Body of pancreas (tissue), 4 donors: Measurements from ENCODE around the gene AHCYL1. TPM values are rescaled to one million over a fixed set of nuclear protein-coding genes. Genes with fewer than 3 reads are reported as not detected.

Experiments used
- ATAC-seq: fragments of 150-250 bp; one replicate; pipeline ENCODE4 v1.9.1; 2016
- DNase-seq, 4 donors: peaks; one replicate each; pipeline ENCODE4 v3.0.0-alpha.2; 2019
- H3K27ac ChIP-seq, 4 donors: fragments of 200-600 bp; sonication (generic); 1 replicate in 3 of 4; 2 replicates in 1 of 4; pipeline versions ENCODE4 v1.5.1 to v1.6.1; 2016 to 2019; ENCODE audit warnings: mild to moderate bottlenecking in 1 of 4, mixed read lengths in 1 of 4, moderate library complexity in 1 of 4
- H3K27me3 ChIP-seq, 2 donors: fragments of 200-600 bp; sonication (generic); one replicate each; pipeline ENCODE4 v1.6.0; 2016; ENCODE audit warnings: mild to moderate bottlenecking in 1 of 2
- H3K36me3 ChIP-seq, 2 donors: fragments of 200-600 bp; sonication (generic); replicated peaks in 1 of 2; 2 replicates each; pipeline ENCODE4 v1.5.1; 2016; ENCODE audit warnings: low read depth in 2 of 2; ENCODE audit not compliant: insufficient read depth in 1 of 2
- H3K4me1 ChIP-seq: fragments of 200-600 bp; sonication (generic); one replicate; pipeline ENCODE4 v1.6.0; 2016
- H3K4me3 ChIP-seq, 2 donors: fragments of 200-600 bp; sonication (generic); 1 replicate in 1 of 2; 2 replicates in 1 of 2; pipeline ENCODE4 v1.5.1; 2016 to 2019
- H3K9me3 ChIP-seq, 3 donors: fragments of 200-600 bp; sonication (generic); 1 replicate in 2 of 3; 2 replicates in 1 of 3; pipeline ENCODE4 v1.5.1; 2016
- POLR2A ChIP-seq, 3 donors: fragments of 450-650 bp; IDR thresholded peaks; one replicate each; pipeline ENCODE4 v1.6.1; 2016; ENCODE audit warnings: antibody characterized with exemption in 3 of 3, mild to moderate bottlenecking in 2 of 3
- WGBS, 2 donors: methylation state at CpG; one replicate each; pipeline ENCODE4 v1.1.5; 2017; 5-methylcytosine and 5-hydroxymethylcytosine counted together
- intact Hi-C: fragments of 100-400 bp; cut with DNase I; formaldehyde crosslinking; loops from one replicate; pipeline ENCODE4 v1.15.1; 2023
- total RNA-seq, 2 donors: library from RNA; depleted of rRNA; stranded (reverse); fragments of >200 nt; gene quantifications; one replicate each; pipeline ENCODE4 v1.1.0, GENCODE V29; 2016
- TF ChIP-seq, protein P1 (sequence below), 7 experiments: fragments of 450-650 bp in 4 of 7; fragments of 200-600 bp in 3 of 7; sonication (generic) in 3 of 7; IDR thresholded peaks; one replicate each; pipeline ENCODE4 v1.5.1; 2016 to 2019; ENCODE audit warnings: antibody characterized with exemption in 7 of 7

The AHCYL1 gene
- total RNA-seq, 2 donors from 2014 or later = 38.4 to 61.6 TPM

DNA sequence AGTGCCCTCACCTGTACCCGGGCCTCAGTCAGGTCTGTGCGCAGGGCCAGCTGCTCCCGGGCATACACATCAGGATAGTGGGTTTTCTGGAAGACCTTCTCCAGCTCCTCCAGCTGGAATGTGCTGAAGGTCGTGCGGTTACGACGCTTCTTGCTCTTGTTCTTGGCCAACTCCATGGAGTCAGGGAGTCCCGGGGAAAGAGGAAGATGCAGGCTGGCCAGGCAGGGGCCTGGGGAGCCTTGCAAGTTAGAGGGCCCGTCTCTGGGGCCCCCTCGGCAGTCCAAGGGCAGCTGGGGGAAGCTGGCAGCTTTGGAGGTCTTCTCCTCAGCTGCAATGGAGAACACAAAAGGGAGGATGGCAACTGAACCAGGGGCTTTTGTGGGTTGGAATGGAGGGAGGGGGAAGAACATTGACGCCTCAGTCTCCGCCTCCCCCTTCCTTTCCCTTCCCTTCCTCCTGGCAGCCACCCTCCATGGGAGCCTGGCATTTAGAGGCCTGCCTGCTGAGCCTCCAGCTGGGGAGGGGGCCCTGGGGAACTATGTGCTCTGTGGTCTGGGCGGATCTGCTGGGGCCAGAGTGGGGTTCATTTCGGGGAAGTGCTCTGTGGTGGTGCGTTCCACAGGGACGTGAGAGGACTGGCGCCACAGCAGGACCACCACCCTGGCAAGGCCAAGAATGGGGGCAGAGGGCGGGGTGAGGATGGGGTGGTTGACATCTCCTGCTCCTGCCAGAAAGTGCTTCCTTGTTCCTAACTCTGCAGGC is 80.2 kb downstream of the AHCYL1 start:
- Histone ChIP-seq H3K27ac (no peak overlapping the region), H3K4me1 (peaks cover 10% of the 10 kb centered on the region), H3K4me3 (no peak overlapping the region), H3K27me3 (peaks cover 10 to 25% of the 10 kb centered on the region in 2 donors), H3K9me3 (no peaks in the 10 kb centered on the region), H3K36me3 (no peaks in the 10 kb centered on the region)
- no peak for ATAC-seq
- no peak for TF ChIP-seq POLR2A (IDR thresholded peaks at IDR 0.05)
- TF ChIP-seq, protein P1, sequence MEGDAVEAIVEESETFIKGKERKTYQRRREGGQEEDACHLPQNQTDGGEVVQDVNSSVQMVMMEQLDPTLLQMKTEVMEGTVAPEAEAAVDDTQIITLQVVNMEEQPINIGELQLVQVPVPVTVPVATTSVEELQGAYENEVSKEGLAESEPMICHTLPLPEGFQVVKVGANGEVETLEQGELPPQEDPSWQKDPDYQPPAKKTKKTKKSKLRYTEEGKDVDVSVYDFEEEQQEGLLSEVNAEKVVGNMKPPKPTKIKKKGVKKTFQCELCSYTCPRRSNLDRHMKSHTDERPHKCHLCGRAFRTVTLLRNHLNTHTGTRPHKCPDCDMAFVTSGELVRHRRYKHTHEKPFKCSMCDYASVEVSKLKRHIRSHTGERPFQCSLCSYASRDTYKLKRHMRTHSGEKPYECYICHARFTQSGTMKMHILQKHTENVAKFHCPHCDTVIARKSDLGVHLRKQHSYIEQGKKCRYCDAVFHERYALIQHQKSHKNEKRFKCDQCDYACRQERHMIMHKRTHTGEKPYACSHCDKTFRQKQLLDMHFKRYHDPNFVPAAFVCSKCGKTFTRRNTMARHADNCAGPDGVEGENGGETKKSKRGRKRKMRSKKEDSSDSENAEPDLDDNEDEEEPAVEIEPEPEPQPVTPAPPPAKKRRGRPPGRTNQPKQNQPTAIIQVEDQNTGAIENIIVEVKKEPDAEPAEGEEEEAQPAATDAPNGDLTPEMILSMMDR (IDR thresholded peaks at IDR 0.05) = no peak
- 76 to 89% methylated on average over 11 to 18 of the region's 18 CpGs for WGBS, 2 donors
- intact Hi-C loops = no loop called here
- DNase-seq = no peak

DNA sequence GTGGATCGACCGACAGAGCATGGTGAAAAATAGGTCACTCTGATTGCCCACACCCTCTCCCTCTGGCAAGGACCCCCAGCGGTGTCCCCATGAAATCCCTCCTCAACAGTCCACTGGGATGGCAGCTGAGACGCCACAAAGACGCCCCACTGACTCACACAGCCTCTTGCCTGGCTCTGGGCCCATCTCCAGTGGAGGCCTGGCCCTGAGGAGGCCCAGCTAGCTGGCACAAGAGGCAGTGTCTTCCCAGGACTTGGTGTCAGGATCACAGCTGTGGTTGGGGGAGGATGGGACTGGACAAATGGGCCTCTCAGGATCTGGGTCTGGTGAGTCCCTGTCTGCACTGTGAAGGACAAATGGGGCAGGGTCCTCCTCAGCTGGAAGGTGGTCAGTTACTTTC is 81.3 kb downstream of the AHCYL1 start:
- WGBS, 2 donors = 97% methylated on average over 5 of the region's 5 CpGs
- peaks cover 17% of the 10 kb centered on the region for H3K4me1 ChIP-seq
- intact Hi-C loops = no loop called here
- H3K27me3 ChIP-seq = peaks cover 15 to 31% of the 10 kb centered on the region in 2 donors
- no peaks in the 10 kb centered on the region for H3K36me3 ChIP-seq
- ATAC-seq (no peak), DNase-seq (no peak)
- TF ChIP-seq, protein P1 (IDR thresholded peaks at IDR 0.05) = no peak
- TF ChIP-seq POLR2A (IDR thresholded peaks at IDR 0.05) = no peak
- H3K9me3 ChIP-seq = no peaks in the 10 kb centered on the region
- no peak overlapping the region for H3K4me3 ChIP-seq
- H3K27ac ChIP-seq = no peak overlapping the region

DNA sequence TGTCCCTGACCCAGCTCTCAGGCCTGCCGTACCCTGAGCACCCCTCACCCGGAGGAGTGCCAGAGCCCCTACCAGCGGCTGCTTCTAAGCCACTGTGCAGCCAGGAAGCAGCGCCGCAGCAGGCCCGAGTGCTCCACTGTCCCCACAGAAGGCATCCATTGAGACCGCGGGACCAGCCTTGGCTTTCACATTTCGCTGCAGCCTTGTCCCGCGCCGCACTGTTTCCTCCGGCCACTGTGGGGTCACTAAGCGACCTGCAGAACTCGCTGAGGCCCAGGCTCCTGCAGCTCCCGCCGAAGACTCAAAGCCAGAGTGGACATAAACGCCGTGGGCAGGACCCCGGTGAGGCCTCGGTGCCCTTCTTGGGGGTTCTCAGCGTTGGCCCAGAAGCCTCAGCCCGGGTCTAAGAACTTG is 82.9 kb downstream of the AHCYL1 start:
- Histone ChIP-seq H3K9me3 (no peaks in the 10 kb centered on the region), H3K36me3 (no peaks in the 10 kb centered on the region), H3K27ac (no peak overlapping the region), H3K27me3 (peaks cover 15 to 43% of the 10 kb centered on the region in 2 donors), H3K4me1 (peaks cover 17% of the 10 kb centered on the region), H3K4me3 (no peak overlapping the region)
- ATAC-seq (no peak), DNase-seq (no peak)
- intact Hi-C loops = no loop called here
- WGBS, 2 donors = 37 to 56% methylated on average over 19 to 22 of the region's 23 CpGs
- TF ChIP-seq, protein P1 (IDR thresholded peaks at IDR 0.05) = no peak
- no peak for TF ChIP-seq POLR2A (IDR thresholded peaks at IDR 0.05)

DNA sequence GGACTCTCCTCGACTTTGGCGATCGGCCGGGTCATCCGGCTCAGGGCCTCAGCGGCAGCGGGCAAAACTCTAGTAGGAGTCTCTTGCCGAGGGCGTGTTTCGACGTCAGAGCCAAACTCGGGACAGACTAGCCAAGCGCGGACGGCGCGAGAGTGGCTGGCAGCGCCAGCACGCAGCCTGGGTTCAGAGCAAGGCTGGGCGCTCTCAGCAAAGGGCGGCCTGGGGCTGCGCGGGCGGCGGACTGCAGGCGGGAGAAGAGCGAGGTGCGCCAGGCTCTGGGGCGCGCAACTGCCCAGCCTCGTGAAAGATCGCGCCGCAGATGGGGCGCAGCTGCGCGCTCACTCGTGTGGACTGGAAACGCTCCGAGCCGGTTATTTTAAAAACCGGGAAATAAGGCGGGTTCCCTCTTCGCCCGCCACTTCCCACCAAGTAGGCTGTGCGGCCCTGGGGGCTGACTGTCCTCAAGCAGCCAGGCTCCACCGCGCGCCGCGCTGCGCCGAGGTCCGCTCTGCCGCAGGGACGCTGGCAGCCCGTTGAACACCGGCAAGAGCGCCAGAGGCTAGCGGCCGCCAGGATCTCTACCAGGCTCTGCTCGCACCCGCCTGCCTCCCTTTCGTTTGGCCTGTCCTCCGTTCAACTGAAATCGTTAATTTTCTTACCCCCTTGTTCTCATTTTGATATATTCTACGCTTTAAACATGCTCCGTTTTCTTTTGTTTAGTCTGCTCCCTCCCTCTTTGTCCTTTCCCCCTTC is 83.5 kb downstream of the AHCYL1 start:
- ATAC-seq = no peak
- intact Hi-C loops = no loop called here
- no peaks in the 10 kb centered on the region for H3K36me3 ChIP-seq
- no peak overlapping the region for H3K27ac ChIP-seq
- peaks cover 15 to 43% of the 10 kb centered on the region in 2 donors for H3K27me3 ChIP-seq
- no peak overlapping the region for H3K4me3 ChIP-seq
- DNase-seq = no peak
- H3K4me1 ChIP-seq = peaks cover 17% of the 10 kb centered on the region
- H3K9me3 ChIP-seq = no peaks in the 10 kb centered on the region
- 10 to 25% methylated on average over 22 to 60 of the region's 68 CpGs for WGBS, 2 donors
- no peak for TF ChIP-seq POLR2A (IDR thresholded peaks at IDR 0.05)
- TF ChIP-seq, protein P1 (IDR thresholded peaks at IDR 0.05) = no peak
